Tibial artery (tissue), 4 donors: ENCODE measurements around the gene TMCC2.

Experiments used
- DNase-seq, 2 donors: peaks; one replicate each; pipeline ENCODE4 v3.0.0-alpha.2; 2019
- H3K27ac ChIP-seq, 2 donors: fragments of 200-600 bp; sonication (generic) in 1 of 2; 1 replicate in 1 of 2; 2 replicates in 1 of 2; pipeline ENCODE4 v1.5.1; 2018 to 2019; ENCODE audit warnings: mild to moderate bottlenecking in 1 of 2
- H3K27me3 ChIP-seq, 2 donors: fragments of 200-600 bp; sonication (generic) in 1 of 2; one replicate each; pipeline versions ENCODE4 v1.5.1 to v1.6.0; 2016 to 2019
- H3K36me3 ChIP-seq, 3 donors: fragments of 200-600 bp; sonication (generic) in 2 of 3; one replicate each; pipeline ENCODE4 v1.5.1; 2016 to 2019; ENCODE audit warnings: mild to moderate bottlenecking in 2 of 3
- H3K4me1 ChIP-seq, 4 donors: fragments of 200-600 bp; sonication (generic) in 2 of 4; 1 replicate in 3 of 4; 2 replicates in 1 of 4; pipeline ENCODE4 v1.5.1; 2016 to 2019
- H3K4me3 ChIP-seq, 2 donors: fragments of 200-600 bp; sonication (generic) in 1 of 2; 1 replicate in 1 of 2; 2 replicates in 1 of 2; pipeline ENCODE4 v1.5.1; 2018 to 2019; ENCODE audit warnings: mild to moderate bottlenecking in 2 of 2
- H3K9me3 ChIP-seq, 3 donors: fragments of 200-600 bp; sonication (generic) in 1 of 3; one replicate each; pipeline ENCODE4 v1.5.1; 2016 to 2019
- CTCF ChIP-seq, 2 experiments: fragments of 200-600 bp in 1 of 2; fragments of 450-650 bp in 1 of 2; IDR thresholded peaks; one replicate each; pipeline ENCODE4 v1.5.1; 2017 to 2019; ENCODE audit warnings: antibody characterized with exemption in 2 of 2, mild to moderate bottlenecking in 1 of 2, moderate library complexity in 1 of 2
- intact Hi-C: fragments of 100-400 bp; cut with DNase I; formaldehyde crosslinking; loops from one replicate; pipeline ENCODE4 v1.15.0; 2023; ENCODE audit warnings: low total_unique reads

Gene TMCC2

DNA sequence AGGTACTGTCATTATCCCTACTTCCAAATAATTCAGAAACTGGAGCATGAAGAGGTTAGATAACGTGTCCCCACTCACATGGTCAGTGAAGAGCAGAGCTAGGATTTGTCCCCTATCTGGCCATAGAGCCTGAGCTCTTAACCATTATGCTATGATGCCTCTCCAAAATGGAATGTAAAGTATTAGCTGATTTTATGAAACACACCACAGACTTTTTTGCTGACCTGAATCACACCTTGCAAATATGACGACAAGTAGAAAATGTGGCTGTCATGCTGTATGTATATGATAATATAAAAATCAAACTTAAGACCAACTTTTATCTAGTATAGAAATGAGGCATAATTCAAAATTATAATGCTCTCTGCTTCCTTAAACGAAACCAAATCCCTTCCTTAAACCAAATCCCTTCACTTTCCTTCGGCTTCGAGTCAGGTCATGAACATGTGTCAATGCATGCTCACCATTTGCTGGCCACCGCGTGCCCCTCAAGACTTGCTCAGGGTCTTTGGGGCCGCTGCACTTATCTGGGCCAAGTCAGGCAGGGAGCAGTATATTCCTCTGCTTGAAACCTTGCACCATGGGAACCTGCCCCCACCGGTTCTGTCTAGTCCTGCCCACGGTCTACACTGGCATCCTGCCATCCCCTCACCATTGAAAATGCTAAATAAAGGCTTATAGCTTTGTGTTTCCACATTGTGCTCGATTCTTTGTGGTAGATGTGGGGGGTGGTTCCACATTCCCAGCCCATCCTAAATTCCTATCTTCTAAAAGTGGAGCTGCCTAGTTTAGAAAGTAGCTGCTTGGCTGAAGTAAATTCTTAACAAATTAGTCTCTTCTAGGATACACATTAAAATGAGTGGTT is 1.6 kb upstream of the TMCC2 start:
- no peaks in the 10 kb centered on the region for H3K36me3 ChIP-seq
- H3K27me3 ChIP-seq = no peaks in the 10 kb centered on the region
- H3K27ac ChIP-seq = no peak overlapping the region
- no peak for DNase-seq
- no peaks in the 10 kb centered on the region for H3K9me3 ChIP-seq
- intact Hi-C loops = no loop called here
- no peak overlapping the region for H3K4me3 ChIP-seq
- H3K4me1 ChIP-seq = peaks cover 0 to 26% (median 17%) of the 10 kb centered on the region in 4 donors
- TF ChIP-seq CTCF (IDR thresholded peaks at IDR 0.05) = no peak

DNA sequence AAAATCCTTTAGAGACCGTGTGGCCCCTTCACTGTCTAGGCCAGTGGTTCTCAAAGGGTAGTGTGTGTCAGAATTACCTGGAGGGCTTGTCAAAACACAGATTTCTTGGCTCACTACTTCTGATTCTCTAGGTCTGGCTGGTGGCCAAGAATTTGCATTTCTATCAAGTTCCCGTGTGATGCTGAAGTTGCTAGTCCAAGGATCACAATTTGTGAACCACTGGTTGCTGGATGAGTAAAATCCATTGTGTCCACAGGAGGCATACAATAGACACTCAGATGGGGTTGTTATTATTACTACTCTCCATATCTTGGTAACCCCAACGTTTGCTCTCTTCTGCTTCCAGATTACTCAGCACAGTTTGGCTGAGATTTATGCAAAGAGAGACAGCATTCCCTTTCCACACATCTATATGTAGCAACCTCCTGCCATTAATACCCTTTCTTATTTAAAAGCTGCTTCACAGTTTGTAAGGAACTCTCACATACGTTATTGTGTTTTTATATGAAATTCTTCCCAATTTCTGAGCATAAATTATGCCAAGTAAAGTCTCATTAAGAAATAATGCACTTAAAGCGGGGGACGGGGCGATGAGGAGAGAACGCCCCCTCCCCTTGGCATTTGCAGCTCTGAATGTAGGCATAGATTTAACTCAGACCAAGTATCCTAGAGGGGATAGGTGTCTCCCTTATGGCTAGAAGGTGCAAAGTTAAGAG is 720 bp upstream of the TMCC2 start:
- H3K9me3 ChIP-seq = no peaks in the 10 kb centered on the region
- no peak for DNase-seq
- H3K36me3 ChIP-seq = no peaks in the 10 kb centered on the region
- intact Hi-C loops = no loop called here
- H3K27ac ChIP-seq = peak overlapping the region; percentile 42 to 47
- H3K4me3 ChIP-seq = peak overlapping the region; percentile 59 to 84
- H3K4me1 ChIP-seq = peaks cover 0 to 26% (median 17%) of the 10 kb centered on the region in 4 donors
- no peak for TF ChIP-seq CTCF (IDR thresholded peaks at IDR 0.05)
- no peaks in the 10 kb centered on the region for H3K27me3 ChIP-seq

GRCh38 chr1:205228093-205228521 is 361 bp downstream of the TMCC2 start:
- Histone ChIP-seq H3K27me3 (no peaks in the 10 kb centered on the region), H3K36me3 (no peaks in the 10 kb centered on the region), H3K4me3 (peak overlapping the region; percentile 59 to 84), H3K27ac (peak overlapping the region; percentile 47 to 62), H3K4me1 (peaks cover 0 to 26% (median 17%) of the 10 kb centered on the region in 4 donors), H3K9me3 (no peaks in the 10 kb centered on the region)
- TF ChIP-seq CTCF (IDR thresholded peaks at IDR 0.05) = no peak
- DNase-seq = no peak
- intact Hi-C loops = loop anchor here (1.0 kb wide), 1 partner anchor 28 kb away; no protein-coding TSS in a partner anchor

- peak in 1 of 2 donors; percentile 51 for DNase-seq
- Histone ChIP-seq H3K4me3 (peak overlapping the region; percentile 59 to 84), H3K36me3 (no peaks in the 10 kb centered on the region), H3K27me3 (no peaks in the 10 kb centered on the region), H3K27ac (peak overlapping the region; percentile 47 to 62), H3K4me1 (peaks cover 0 to 26% (median 17%) of the 10 kb centered on the region in 4 donors), H3K9me3 (no peaks in the 10 kb centered on the region)
- TF ChIP-seq CTCF (IDR thresholded peaks at IDR 0.05) = no peak
- intact Hi-C loops = no loop called here
These were observed 1.7 kb downstream of the TMCC2 start for GRCh38 chr1:205229399-205229871.

- TF ChIP-seq CTCF (IDR thresholded peaks at IDR 0.05) = no peak
- intact Hi-C loops = no loop called here
- peak overlapping the region; percentile 59 to 84 for H3K4me3 ChIP-seq
- H3K36me3 ChIP-seq = no peaks in the 10 kb centered on the region
- DNase-seq = no peak
- peak overlapping the region; percentile 17 to 47 for H3K27ac ChIP-seq
- peaks cover 0 to 33% (median 23%) of the 10 kb centered on the region in 4 donors for H3K4me1 ChIP-seq
- H3K9me3 ChIP-seq = no peaks in the 10 kb centered on the region
- H3K27me3 ChIP-seq = no peaks in the 10 kb centered on the region
These were observed 2.4 kb downstream of the TMCC2 start for GRCh38 chr1:205229916-205230700.
